HG02943 (cell line): ENCODE data around the gene SLC38A3.

Experiments used
- ATAC-seq: cut with Tn5 transposase; IDR thresholded peaks from one replicate; pipeline ENCODE4 v1.9.1; 2021; ENCODE audit warnings: mild to moderate bottlenecking, low read depth, moderate library complexity; ENCODE audit not compliant: unreplicated experiment

Gene SLC38A3

DNA sequence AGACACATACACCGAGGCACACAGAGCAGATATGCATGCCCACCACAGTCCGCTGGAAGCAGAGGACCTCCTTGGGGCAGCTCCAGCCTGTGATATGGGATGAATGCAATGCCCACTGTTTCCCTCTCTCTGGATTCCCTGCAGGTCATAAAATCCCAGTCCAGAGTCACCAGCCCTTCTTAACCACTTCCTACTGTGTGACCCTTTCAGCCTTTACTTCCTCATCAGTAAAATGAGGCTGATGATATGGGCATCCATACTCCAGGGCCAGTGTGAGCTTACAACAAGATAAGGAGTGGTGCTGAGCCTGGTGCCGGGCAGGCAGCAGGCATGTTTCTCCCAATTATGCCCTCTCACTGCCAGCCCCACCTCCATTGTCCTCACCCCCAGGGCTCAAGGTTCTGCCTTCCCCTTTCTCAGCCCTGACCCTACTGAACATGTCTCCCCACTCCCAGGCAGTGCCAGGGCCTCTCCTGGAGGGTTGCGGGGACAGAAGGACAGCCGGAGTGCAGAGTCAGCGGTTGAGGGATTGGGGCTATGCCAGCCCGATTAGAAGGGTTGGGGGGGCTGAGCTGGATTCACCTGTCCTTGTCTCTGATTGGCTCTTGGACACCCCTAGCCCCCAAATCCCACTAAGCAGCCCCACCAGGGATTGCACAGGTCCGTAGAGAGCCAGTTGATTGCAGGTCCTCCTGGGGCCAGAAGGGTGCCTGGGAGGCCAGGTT, 14.0 kb upstream of the SLC38A3 start, which contains the start of gene GNAT1:
Gene GNAT1 (plus strand): TSS at position 675 of the 725 bp plus-strand sequence. CDS start 116 bp downstream, outside the sequence.
- ATAC-seq, result no peak

GRCh38 chr3:50192124-50192523, 12.9 kb upstream of the SLC38A3 start:
- no peak for ATAC-seq

GRCh38 chr3:50192689-50193141, 12.4 kb upstream of the SLC38A3 start:
- no peak for ATAC-seq

- no peak for ATAC-seq
These were observed 11.8 kb upstream of the SLC38A3 start for GRCh38 chr3:50193286-50193685.

DNA sequence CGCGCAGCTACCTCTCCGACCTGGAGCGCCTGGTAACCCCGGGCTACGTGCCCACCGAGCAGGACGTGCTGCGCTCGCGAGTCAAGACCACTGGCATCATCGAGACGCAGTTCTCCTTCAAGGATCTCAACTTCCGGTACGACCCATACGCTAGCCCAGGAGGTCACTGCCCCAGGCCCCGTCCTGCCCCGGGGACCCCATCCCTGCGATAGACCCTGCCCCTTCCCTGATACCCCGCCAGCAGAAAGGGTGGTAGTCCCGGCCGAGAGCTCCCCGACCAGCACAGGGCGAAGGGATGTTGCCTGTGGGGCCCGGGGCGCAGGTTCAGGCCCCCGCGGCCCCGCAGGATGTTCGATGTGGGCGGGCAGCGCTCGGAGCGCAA, 11.3 kb upstream of the SLC38A3 start:
- ATAC-seq, result no peak

DNA sequence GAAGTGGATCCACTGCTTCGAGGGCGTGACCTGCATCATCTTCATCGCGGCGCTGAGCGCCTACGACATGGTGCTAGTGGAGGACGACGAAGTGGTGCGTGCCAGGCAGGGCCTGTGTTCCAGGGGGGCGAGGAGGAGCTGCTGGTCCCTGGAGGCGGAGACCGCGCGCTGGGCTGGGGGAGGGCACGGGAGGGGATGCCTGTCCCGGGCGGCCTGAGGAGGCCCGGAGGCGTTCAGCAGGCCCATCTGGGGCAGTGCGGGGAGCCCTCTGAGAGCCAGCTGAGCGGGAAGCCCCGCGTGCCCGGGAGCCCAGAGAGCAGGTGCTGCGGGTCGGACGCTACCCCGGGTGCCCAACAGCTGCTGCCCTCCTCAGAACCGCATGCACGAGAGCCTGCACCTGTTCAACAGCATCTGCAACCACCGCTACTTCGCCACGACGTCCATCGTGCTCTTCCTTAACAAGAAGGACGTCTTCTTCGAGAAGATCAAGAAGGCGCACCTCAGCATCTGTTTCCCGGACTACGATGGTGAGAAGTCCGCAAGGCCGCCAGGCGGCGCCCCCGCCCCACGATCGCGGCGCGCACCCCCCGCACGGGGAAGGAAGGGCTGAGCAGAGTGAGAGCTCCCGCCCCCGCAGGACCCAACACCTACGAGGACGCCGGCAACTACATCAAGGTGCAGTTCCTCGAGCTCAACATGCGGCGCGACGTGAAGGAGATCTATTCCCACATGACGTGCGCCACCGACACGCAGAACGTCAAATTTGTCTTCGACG, 10.8 kb upstream of the SLC38A3 start:
- ATAC-seq, result no peak

- ATAC-seq, result no peak
These were observed 10.1 kb upstream of the SLC38A3 start for GRCh38 chr3:50194903-50195500.

- ATAC-seq, result no peak
These were observed 9.4 kb upstream of the SLC38A3 start for GRCh38 chr3:50195501-50196252.

GRCh38 chr3:50196253-50196801, 8.7 kb upstream of the SLC38A3 start:
- ATAC-seq, result no peak

- ATAC-seq, result no peak
These were observed 3.3 kb upstream of the SLC38A3 start for GRCh38 chr3:50201573-50202315.

DNA sequence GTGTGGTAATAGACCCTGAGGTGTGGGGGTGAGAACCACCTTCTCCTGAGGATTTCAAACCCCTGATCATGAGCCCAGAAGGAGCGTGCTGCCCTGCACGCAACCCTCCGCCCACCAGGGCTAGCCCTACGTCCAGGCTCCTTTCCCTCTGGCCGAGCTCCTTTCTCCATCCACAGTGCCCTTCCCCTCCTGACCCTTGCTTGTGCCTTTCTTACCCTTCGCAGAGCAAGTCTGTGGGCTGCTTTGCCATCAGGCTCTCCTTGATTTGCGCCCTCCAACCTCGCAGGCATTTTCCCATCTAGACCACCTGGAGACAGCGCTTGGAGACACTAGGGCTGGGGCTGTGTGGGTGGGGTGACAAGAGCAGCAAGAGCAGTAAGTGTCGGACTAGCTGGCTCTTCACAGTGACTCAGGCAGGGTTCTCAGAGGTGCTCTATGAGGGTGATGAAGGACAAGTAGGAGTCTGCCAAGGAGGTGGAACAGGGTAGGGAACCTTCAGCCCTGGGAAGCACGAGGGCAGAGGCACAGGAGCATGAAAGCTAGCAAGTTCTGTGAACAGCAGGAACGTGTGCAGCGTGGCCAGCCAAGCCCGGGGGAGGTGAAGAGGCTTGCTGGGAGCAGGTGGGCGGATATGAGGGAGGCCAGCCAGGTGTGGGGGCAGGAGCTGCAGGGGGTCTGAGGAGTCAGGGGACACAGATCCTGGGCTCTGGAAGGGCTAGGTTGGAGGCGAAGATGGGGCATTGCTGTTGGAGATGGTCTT, 2.5 kb upstream of the SLC38A3 start:
- no peak for ATAC-seq

DNA sequence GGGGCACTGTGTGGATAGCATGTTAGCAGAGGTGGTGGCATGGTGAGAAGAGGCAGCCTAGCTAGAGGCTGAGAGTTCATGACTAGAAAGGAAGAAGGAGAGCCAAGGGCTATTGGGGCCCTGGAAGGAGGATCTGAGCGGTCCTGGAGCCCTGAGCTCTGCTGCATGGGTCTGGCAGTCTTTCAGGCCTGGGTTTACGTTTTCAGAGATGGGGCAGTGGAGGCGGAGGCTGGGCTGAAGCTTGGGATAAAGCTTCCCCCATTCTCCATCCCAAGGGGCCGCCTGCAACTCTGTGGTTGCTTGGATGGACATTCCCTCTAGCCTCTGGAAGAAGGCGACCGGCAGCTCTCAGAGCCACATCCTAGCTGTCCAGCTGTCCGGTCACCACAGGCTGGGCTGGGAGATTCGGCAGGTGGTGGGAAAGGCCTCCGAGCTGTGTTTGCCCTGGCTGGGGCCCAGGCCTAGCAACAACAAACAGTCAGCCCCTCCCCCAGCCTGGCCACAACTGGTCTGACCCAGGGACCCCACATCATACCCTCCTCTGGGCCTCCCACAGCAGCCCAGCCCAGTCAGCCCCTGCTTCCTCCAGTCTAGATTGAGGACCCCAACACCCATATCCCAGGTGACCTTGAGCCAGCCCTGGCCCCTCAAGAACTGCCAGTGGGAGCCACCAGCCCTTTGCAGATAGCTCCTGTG, 1.8 kb upstream of the SLC38A3 start:
- no peak for ATAC-seq

DNA sequence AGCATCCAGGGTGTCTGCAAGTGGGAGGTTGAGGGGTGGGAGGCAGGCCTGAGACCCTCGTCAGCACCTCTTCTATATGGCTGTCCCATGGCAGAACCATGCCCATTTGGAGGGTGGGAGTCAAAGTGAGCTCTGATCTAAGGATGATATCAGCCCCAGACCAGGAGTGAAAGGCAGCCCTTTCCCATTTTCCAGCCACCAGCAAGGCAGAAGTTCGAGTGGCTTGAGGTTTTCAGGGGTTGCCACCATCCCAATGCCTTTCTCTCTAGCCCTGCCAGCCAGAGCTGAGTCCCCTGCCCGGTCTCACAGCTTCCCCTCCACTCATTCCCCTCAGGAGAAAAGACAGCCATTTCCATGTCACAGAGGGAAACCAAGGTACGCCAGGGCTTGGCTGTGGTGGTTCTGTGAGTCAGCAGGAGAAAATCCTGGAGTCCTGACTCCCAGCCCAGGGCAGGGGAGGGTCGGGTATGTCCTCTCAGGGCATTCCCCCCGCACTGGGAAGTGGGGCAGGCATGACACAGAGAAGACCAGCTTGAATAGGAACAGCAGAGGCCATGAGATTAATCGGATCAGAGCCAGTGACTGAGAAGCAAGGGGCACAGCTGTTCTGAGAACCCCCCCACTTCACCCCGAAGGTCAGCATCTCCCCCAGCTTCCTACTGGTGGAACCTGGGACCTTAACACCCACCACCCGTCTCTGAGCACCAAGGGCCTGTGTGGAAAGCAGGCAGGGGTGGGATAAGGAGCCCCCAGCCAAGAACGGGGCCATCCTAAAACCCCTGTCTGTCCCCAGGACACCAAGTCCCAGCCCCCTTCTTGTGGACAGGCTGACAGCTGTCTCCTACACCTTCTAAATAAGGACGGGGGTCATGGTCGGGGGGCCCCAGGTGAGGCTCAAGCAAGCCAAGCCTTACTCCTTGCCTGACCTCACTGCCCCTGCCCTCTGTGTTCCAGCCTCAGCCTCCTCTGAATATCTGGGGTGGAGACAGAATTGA, 965 bp upstream of the SLC38A3 start:
- no peak for ATAC-seq

- ATAC-seq, result no peak
These were observed 574 bp downstream of the SLC38A3 start for GRCh38 chr3:50205413-50206276.

DNA sequence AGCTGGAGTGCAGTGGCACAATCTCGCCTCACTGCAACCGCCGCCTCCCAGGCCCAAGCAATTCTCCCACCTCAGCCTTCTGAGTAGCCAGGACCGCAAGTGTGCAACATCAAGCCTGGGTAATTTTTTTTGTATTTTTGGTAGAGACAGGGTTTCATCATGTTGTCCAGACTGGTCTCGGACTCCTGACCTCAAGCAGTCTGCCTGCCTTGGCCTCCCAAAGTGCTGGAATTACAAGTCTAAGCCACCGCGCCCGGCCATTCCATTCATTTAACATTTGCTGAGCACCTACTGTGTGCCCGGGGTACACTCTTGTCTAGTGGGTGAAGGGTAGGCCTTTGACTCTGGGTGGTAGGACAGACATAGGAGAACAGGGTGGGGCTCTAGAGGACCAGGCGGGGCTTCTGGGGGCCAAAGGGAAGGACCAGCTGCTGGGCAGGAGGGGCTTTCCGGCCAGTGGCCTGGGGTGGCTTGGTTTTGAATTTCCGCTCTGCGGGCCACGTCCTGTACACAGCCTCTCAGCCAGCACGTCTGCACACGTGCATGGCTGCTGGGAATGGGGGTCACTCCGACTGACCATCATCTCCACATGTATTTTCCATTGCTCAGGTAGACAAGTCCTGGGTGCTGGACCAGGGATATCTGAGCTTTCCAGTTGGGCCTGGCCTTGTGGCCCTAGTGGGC, 2.4 kb downstream of the SLC38A3 start:
- ATAC-seq, result no peak
